Keratinocyte (primary cell): ENCODE data around the gene SENP5. TPM values are rescaled to one million over a fixed set of nuclear protein-coding genes. Genes with fewer than 3 reads are reported as not detected.

Experiments
- DNase-seq: peaks from one replicate; pipeline ENCODE4 v3.0.0-alpha.2; 2011; ENCODE audit warnings: low read depth, missing footprints, low spot score
- FAIRE-seq: peaks from 2 replicates; lab custom pipeline; 2011; peaks lifted over from hg19 to GRCh38; lab: Jason Lieb, UNC
- H2AFZ ChIP-seq: 2 replicates; pipeline ENCODE4 v1.6.0; 2012; ENCODE audit warnings: low read length, control low read depth, inconsistent platforms; ENCODE audit not compliant: control insufficient read depth
- H3K27ac ChIP-seq: 2 replicates; pipeline ENCODE4 v1.5.1; 2011; ENCODE audit warnings: low read length; ENCODE audit not compliant: control insufficient read depth, insufficient read depth
- H3K27me3 ChIP-seq: 3 replicates; pipeline ENCODE4 v1.6.0; 2011; ENCODE audit warnings: low read length; ENCODE audit not compliant: control insufficient read depth, insufficient read depth; ENCODE audit errors: extremely low read depth
- H3K36me3 ChIP-seq, 2 experiments: 2 replicates in 1 of 2; 3 replicates in 1 of 2; pipeline ENCODE4 v1.5.1; 2011; ENCODE audit warnings: low read length in 2 of 2, mild to moderate bottlenecking in 1 of 2; ENCODE audit not compliant: control insufficient read depth in 2 of 2, insufficient read depth in 2 of 2; ENCODE audit errors: extremely low read depth in 1 of 2
- H3K4me1 ChIP-seq: 3 replicates; pipeline ENCODE4 v1.5.1; 2011; ENCODE audit warnings: low read length; ENCODE audit not compliant: control insufficient read depth, insufficient read depth; ENCODE audit errors: extremely low read depth
- H3K4me2 ChIP-seq: 3 replicates; pipeline ENCODE4 v1.6.0; 2011; ENCODE audit warnings: low read depth, low read length; ENCODE audit not compliant: control insufficient read depth, insufficient read depth; ENCODE audit errors: extremely low read depth
- H3K4me3 ChIP-seq, 3 experiments: fragments of 200-600 bp in 1 of 3; sonication (generic) in 1 of 3; 2 replicates in 2 of 3; 3 replicates in 1 of 3; pipeline ENCODE4 v1.5.1; 2011 to 2016; ENCODE audit warnings: low read length in 3 of 3, mild to moderate bottlenecking in 3 of 3, control low read depth in 2 of 3, inconsistent platforms in 1 of 3, low read depth in 1 of 3, mixed read lengths in 1 of 3, mixed run types in 1 of 3, moderate library complexity in 1 of 3; ENCODE audit not compliant: control insufficient read depth in 2 of 3, insufficient read depth in 2 of 3; ENCODE audit errors: extremely low read depth in 1 of 3
- H3K79me2 ChIP-seq: 2 replicates; pipeline ENCODE4 v1.6.0; 2012; ENCODE audit warnings: low read length; ENCODE audit not compliant: control insufficient read depth, insufficient read depth
- H3K9ac ChIP-seq: 3 replicates; pipeline ENCODE4 v1.6.0; 2011; ENCODE audit warnings: low read length; ENCODE audit not compliant: control insufficient read depth, insufficient read depth; ENCODE audit errors: extremely low read depth
- H3K9me1 ChIP-seq: 3 replicates; pipeline ENCODE4 v1.6.0; 2011; ENCODE audit warnings: low read length; ENCODE audit not compliant: control insufficient read depth, insufficient read depth; ENCODE audit errors: extremely low read depth
- H3K9me3 ChIP-seq: 2 replicates; pipeline ENCODE4 v1.5.1; 2012; ENCODE audit warnings: low read depth, low read length; ENCODE audit not compliant: control insufficient read depth
- H4K20me1 ChIP-seq: 3 replicates; pipeline ENCODE4 v1.6.0; 2011; ENCODE audit warnings: low read length; ENCODE audit not compliant: control insufficient read depth, insufficient read depth; ENCODE audit errors: extremely low read depth
- EZH2 ChIP-seq: IDR thresholded peaks from one replicate; pipeline ENCODE4 v1.6.1; 2012; ENCODE audit warnings: inconsistent platforms, mild to moderate bottlenecking, low read length, moderate library complexity
- dilution Hi-C: fragments of 300-500 bp; cut with MboI; formaldehyde crosslinking; loops from one replicate; pipeline ENCODE4 v1.7.0; 2020; ENCODE audit warnings: low sequenced_read_pairs; ENCODE audit not compliant: extremely low pct_ligation_motif_present
- polyA plus RNA-seq, 5 experiments: library from polyadenylated mRNA; depleted of rRNA in 3 of 5; stranded (reverse) in 3 of 5; stranded (forward) in 1 of 5; unstranded in 1 of 5; fragments of >200 nt; gene quantifications; 1 replicate in 1 of 5; 2 replicates in 3 of 5; 3 replicates in 1 of 5; pipeline versions ENCODE4 v1.2.1 to v1.2.3, GENCODE V29; 2011 to 2012; ENCODE audit warnings: missing spikeins in 2 of 5, low read depth in 1 of 5, low replicate concordance in 1 of 5
- TF ChIP-seq, protein P1 (sequence below), 3 experiments: IDR thresholded peaks in 1 of 3; conservative IDR thresholded peaks in 1 of 3; optimal IDR thresholded peaks in 1 of 3; 2 replicates in 2 of 3; 3 replicates in 1 of 3; pipeline versions ENCODE3 to v1.5.1; 2011; ENCODE audit warnings: low read length in 3 of 3, mild to moderate bottlenecking in 3 of 3, moderate library complexity in 2 of 3, control low read depth in 1 of 3, inconsistent platforms in 1 of 3; ENCODE audit not compliant: insufficient read depth in 2 of 3; ENCODE audit errors: extremely low read depth in 1 of 3

SENP5 gene
- polyA plus RNA-seq, 1 donor (not counting 4 experiments of a cell fraction or from before 2014, with no cell fraction given): 16.5 TPM

- H2AFZ ChIP-seq: no peak overlapping the region
- H3K9me1 ChIP-seq: no peaks in the 10 kb centered on the region
- no peaks in the 10 kb centered on the region for H3K36me3 ChIP-seq
- no peak overlapping the region for H3K27ac ChIP-seq
- FAIRE-seq (no peak), DNase-seq (no peak)
- no peak overlapping the region for H3K4me2 ChIP-seq
- dilution Hi-C loops: no loop called here
- H4K20me1 ChIP-seq: no peaks in the 10 kb centered on the region
- no peaks in the 10 kb centered on the region for H3K9me3 ChIP-seq
- H3K27me3 ChIP-seq: no peaks in the 10 kb centered on the region
- no peak overlapping the region for H3K4me3 ChIP-seq
- no peaks in the 10 kb centered on the region for H3K79me2 ChIP-seq
- no peak overlapping the region for H3K9ac ChIP-seq
- peaks cover 4% of the 10 kb centered on the region for H3K4me1 ChIP-seq
- TF ChIP-seq EZH2: no peak
- TF ChIP-seq, protein P1, sequence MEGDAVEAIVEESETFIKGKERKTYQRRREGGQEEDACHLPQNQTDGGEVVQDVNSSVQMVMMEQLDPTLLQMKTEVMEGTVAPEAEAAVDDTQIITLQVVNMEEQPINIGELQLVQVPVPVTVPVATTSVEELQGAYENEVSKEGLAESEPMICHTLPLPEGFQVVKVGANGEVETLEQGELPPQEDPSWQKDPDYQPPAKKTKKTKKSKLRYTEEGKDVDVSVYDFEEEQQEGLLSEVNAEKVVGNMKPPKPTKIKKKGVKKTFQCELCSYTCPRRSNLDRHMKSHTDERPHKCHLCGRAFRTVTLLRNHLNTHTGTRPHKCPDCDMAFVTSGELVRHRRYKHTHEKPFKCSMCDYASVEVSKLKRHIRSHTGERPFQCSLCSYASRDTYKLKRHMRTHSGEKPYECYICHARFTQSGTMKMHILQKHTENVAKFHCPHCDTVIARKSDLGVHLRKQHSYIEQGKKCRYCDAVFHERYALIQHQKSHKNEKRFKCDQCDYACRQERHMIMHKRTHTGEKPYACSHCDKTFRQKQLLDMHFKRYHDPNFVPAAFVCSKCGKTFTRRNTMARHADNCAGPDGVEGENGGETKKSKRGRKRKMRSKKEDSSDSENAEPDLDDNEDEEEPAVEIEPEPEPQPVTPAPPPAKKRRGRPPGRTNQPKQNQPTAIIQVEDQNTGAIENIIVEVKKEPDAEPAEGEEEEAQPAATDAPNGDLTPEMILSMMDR (optimal IDR thresholded peaks at IDR 0.05 in 1 of 3, IDR thresholded peaks at IDR 0.05 in 1 of 3, conservative IDR thresholded peaks at IDR 0.05 in 1 of 3; ENCODE audit: extremely low read depth in 1 of 3, insufficient read depth in 2 of 3, low read length in 3 of 3): no peak
Observed at GRCh38 chr3:196979545-196979944, 111.8 kb downstream of the SENP5 start.

DNA sequence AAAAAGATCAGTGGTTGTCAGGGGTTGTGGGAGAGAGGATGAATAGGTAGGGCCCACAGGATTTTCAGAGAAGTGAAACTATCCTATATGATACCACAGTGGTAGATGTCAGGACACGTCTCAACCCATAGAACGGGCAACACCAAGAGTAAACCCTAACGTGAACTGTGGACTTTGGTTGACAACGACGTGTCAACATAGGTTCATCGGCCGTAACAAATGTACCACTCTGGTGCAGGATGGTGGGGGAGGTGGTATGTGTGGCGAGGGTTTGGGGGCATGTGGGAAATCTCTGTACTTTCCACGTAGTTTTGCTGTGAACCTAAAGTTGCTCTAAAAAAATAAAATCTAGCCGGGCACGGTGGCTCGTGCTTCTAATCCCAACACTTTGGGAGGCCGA, 113.9 kb downstream of the SENP5 start:
- DNase-seq (no peak), FAIRE-seq (no peak)
- Histone ChIP-seq H3K27me3 (peaks cover 5% of the 10 kb centered on the region), H3K9me1 (no peaks in the 10 kb centered on the region), H3K9ac (no peak overlapping the region), H2AFZ (no peak overlapping the region), H3K4me2 (no peak overlapping the region), H3K36me3 (no peaks in the 10 kb centered on the region), H3K4me3 (no peak overlapping the region), H3K4me1 (peaks cover 4% of the 10 kb centered on the region), H3K9me3 (no peaks in the 10 kb centered on the region), H3K27ac (no peak overlapping the region), H4K20me1 (no peaks in the 10 kb centered on the region), H3K79me2 (no peaks in the 10 kb centered on the region)
- TF ChIP-seq, protein P1 (optimal IDR thresholded peaks at IDR 0.05 in 1 of 3, IDR thresholded peaks at IDR 0.05 in 1 of 3, conservative IDR thresholded peaks at IDR 0.05 in 1 of 3; ENCODE audit: extremely low read depth in 1 of 3, insufficient read depth in 2 of 3, low read length in 3 of 3): no peak
- no peak for TF ChIP-seq EZH2
- dilution Hi-C loops: no loop called here
